ENCODE data around the gene REEP1. TPM values are rescaled to one million over a fixed set of nuclear protein-coding genes. Genes with fewer than 3 reads are reported as not detected.

Gene REEP1
- total and polyA plus RNA-seq, 2 of the 4 experiments (the other 2 are of a cell fraction), result under 0.01 to 0.03 TPM

DNA sequence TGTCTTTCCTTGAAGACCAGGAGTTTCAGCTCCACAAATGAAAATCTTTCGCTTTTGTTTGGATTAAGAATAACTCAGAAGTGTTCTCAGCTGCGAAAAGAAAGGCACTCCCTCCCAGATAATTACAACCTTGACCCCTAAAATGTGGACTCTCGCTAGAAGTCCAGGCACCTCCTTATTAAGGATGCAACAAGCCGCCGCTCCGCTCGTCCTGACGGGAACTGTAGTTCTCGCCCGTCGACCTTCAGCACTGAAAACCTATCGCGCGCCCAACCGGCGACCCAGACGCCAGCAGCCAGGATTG, 142.7 kb downstream of the REEP1 start:
- no peak overlapping the region for H2AK5ac ChIP-seq (ENCODE audit: low read depth, low read length)
- H2BK120ac ChIP-seq (ENCODE audit: low read depth, low read length), result no peak overlapping the region
- intact Hi-C loops (cut with micrococcal nuclease), result loop anchor here (1.0 kb wide), 1 partner anchor 246 kb away; no protein-coding TSS in a partner anchor
- peaks cover 5% of the 10 kb centered on the region; the same call in 1 of the 2 replicates for H3K9me1 ChIP-seq (ENCODE audit: insufficient read depth, low read length)
- peak overlapping the region; percentile 99 for H2AFZ ChIP-seq (replicated peaks; ENCODE audit: low read length, poor library complexity)
- ATAC-seq (ENCODE audit: low read depth), result no peak
- H3K14ac ChIP-seq (replicated peaks; ENCODE audit: low read depth, low read length), result peak overlapping the region; percentile 8; the same call in 1 of the 2 replicates
- H3K79me1 ChIP-seq (ENCODE audit: low read depth in 1 of 2, low read length in 2 of 2), result peaks cover 19 to 47% of the 10 kb centered on the region in 2 experiments
- H3K9me3 ChIP-seq (ENCODE audit: control insufficient read depth, insufficient read depth, low read length), result no peaks in the 10 kb centered on the region
- WGBS, 2 experiments (ENCODE audit: extremely low coverage in 2 of 2, insufficient read length in 1 of 2), result no CpG with 5 or more reads among the region's 17 CpGs
- peaks cover 37% of the 10 kb centered on the region for H4K20me1 ChIP-seq (ENCODE audit: insufficient read depth, low read length)
- 0 out of 2 replicates have a peak overlapping the region, but pooled peaks have one; percentile 29 for H3K23ac ChIP-seq (ENCODE audit: low read depth, low read length)
- H2AK9ac ChIP-seq (replicated peaks; ENCODE audit: low read depth, low read length, poor library complexity), result peak overlapping the region; percentile 100
- H4K8ac ChIP-seq (ENCODE audit: low read depth in 2 of 2, low read length in 2 of 2), result peak overlapping the region in 1 of 2 experiments; percentile 48; a peak in 2 of 4 replicates
- H3K18ac ChIP-seq (ENCODE audit: low read depth, low read length), result no peak overlapping the region
- H2BK5ac ChIP-seq (ENCODE audit: low read depth, low read length, poor library complexity, severe bottlenecking), result peak overlapping the region; percentile 2
- H3K56ac ChIP-seq (ENCODE audit: extremely low read depth, insufficient read depth, low read length), result peak overlapping the region; percentile 35
- peaks cover 1% of the 10 kb centered on the region; the same call in 1 of the 2 replicates for H3K36me3 ChIP-seq (ENCODE audit: control insufficient read depth, insufficient read depth, low read length)
- H3K4me2 ChIP-seq (ENCODE audit: low read depth, low read length), result peak overlapping the region; percentile 90
- peaks cover 6% of the 10 kb centered on the region for H3K4me1 ChIP-seq (ENCODE audit: control insufficient read depth, insufficient read depth, low read length)
- POLR2A ChIA-PET (ENCODE audit: unreplicated experiment), result no interaction called here
- H3K27me3 ChIP-seq (ENCODE audit: control insufficient read depth, insufficient read depth, low read length), result no peaks in the 10 kb centered on the region
- no peak overlapping the region for H2BK15ac ChIP-seq (ENCODE audit: low read depth, low read length)
- no peak overlapping the region for H4K5ac ChIP-seq (ENCODE audit: low read depth, low read length)
- H3K4ac ChIP-seq (ENCODE audit: low read depth, low read length), result 0 out of 2 replicates have a peak overlapping the region, but pooled peaks have one; percentile 1
- peak overlapping the region; percentile 84 for H3K4me3 ChIP-seq (ENCODE audit: insufficient read depth, low read depth, low read length)
- no peak overlapping the region for H2BK20ac ChIP-seq (ENCODE audit: low read depth, low read length)
- no TSS peak for BruUV-seq (replicated peaks)
- TF ChIP-seq RFX5 (IDR thresholded peaks at IDR 0.05; ENCODE audit: low read depth, low read length) (no peak), BHLHE40 (IDR thresholded peaks at IDR 0.05; ENCODE audit: low read depth, low read length) (no peak), POLR2A (IDR thresholded peaks at IDR 0.05; ENCODE audit: low read depth, low read length) (no peak), RCOR1 (IDR thresholded peaks at IDR 0.05; ENCODE audit: insufficient replicate concordance, low read length) (no peak), MAFK (IDR thresholded peaks at IDR 0.05; ENCODE audit: low read depth, low read length) (no peak), RAD21 (IDR thresholded peaks at IDR 0.05; ENCODE audit: low read length) (no peak), MXI1 (IDR thresholded peaks at IDR 0.05; ENCODE audit: borderline replicate concordance, low read depth, low read length) (no peak), FOS (IDR thresholded peaks at IDR 0.05; ENCODE audit: low read depth, low read length) (no peak), CHD1 (IDR thresholded peaks at IDR 0.05; ENCODE audit: low read depth, low read length) (no peak), MAZ (IDR thresholded peaks at IDR 0.05; ENCODE audit: borderline replicate concordance, low read depth, low read length) (no peak), SMC3 (IDR thresholded peaks at IDR 0.05; ENCODE audit: low read depth, low read length) (no peak)
- TF ChIP-seq, protein P1, sequence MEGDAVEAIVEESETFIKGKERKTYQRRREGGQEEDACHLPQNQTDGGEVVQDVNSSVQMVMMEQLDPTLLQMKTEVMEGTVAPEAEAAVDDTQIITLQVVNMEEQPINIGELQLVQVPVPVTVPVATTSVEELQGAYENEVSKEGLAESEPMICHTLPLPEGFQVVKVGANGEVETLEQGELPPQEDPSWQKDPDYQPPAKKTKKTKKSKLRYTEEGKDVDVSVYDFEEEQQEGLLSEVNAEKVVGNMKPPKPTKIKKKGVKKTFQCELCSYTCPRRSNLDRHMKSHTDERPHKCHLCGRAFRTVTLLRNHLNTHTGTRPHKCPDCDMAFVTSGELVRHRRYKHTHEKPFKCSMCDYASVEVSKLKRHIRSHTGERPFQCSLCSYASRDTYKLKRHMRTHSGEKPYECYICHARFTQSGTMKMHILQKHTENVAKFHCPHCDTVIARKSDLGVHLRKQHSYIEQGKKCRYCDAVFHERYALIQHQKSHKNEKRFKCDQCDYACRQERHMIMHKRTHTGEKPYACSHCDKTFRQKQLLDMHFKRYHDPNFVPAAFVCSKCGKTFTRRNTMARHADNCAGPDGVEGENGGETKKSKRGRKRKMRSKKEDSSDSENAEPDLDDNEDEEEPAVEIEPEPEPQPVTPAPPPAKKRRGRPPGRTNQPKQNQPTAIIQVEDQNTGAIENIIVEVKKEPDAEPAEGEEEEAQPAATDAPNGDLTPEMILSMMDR (conservative IDR thresholded peaks at IDR 0.05; ENCODE audit: low read depth, low read length), result no peak
- TF ChIP-seq, protein P2, sequence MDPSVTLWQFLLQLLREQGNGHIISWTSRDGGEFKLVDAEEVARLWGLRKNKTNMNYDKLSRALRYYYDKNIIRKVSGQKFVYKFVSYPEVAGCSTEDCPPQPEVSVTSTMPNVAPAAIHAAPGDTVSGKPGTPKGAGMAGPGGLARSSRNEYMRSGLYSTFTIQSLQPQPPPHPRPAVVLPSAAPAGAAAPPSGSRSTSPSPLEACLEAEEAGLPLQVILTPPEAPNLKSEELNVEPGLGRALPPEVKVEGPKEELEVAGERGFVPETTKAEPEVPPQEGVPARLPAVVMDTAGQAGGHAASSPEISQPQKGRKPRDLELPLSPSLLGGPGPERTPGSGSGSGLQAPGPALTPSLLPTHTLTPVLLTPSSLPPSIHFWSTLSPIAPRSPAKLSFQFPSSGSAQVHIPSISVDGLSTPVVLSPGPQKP (IDR thresholded peaks at IDR 0.05; ENCODE audit: borderline replicate concordance, low read depth, low read length), result no peak
- peak overlapping the region; percentile 11 for H3K27ac ChIP-seq (ENCODE audit: insufficient read depth, low read length)
- DNase-seq, result no peak
- peak overlapping the region; percentile 77 for H3K9ac ChIP-seq (ENCODE audit: low read depth, low read length)
- dilution Hi-C loops (cut with HindIII; ENCODE audit: low sequenced_read_pairs, unreplicated experiment), result no loop called here
- no peak overlapping the region for H4K91ac ChIP-seq (ENCODE audit: insufficient read depth, low read depth, low read length)
- CTCF ChIA-PET, result interaction anchor here (0.9 kb wide), 2 partner anchors 10 to 18 kb away, joined by 3 read pairs; no protein-coding TSS in a partner anchor
- in situ Hi-C loops (cut with MboI; ENCODE audit: low sequenced_read_pairs), result no loop called here

All from IMR-90 (cell line).